HL-60 (cell line): ENCODE measurements around the gene PTPRN2.

Source experiments
- TF ChIP-seq, protein P1 (sequence below): IDR thresholded peaks from one replicate; pipeline ENCODE4 v1.5.1; 2011; ENCODE audit warnings: low read length, control low read depth, inconsistent platforms; ENCODE audit not compliant: insufficient read depth
- TF ChIP-seq, protein P2 (sequence below): IDR thresholded peaks from 2 replicates; pipeline ENCODE4 v1.6.1; 2012; ENCODE audit warnings: low read depth; ENCODE audit not compliant: insufficient replicate concordance

- TF ChIP-seq, protein P1, sequence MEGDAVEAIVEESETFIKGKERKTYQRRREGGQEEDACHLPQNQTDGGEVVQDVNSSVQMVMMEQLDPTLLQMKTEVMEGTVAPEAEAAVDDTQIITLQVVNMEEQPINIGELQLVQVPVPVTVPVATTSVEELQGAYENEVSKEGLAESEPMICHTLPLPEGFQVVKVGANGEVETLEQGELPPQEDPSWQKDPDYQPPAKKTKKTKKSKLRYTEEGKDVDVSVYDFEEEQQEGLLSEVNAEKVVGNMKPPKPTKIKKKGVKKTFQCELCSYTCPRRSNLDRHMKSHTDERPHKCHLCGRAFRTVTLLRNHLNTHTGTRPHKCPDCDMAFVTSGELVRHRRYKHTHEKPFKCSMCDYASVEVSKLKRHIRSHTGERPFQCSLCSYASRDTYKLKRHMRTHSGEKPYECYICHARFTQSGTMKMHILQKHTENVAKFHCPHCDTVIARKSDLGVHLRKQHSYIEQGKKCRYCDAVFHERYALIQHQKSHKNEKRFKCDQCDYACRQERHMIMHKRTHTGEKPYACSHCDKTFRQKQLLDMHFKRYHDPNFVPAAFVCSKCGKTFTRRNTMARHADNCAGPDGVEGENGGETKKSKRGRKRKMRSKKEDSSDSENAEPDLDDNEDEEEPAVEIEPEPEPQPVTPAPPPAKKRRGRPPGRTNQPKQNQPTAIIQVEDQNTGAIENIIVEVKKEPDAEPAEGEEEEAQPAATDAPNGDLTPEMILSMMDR: no peak
- TF ChIP-seq, protein P2, sequence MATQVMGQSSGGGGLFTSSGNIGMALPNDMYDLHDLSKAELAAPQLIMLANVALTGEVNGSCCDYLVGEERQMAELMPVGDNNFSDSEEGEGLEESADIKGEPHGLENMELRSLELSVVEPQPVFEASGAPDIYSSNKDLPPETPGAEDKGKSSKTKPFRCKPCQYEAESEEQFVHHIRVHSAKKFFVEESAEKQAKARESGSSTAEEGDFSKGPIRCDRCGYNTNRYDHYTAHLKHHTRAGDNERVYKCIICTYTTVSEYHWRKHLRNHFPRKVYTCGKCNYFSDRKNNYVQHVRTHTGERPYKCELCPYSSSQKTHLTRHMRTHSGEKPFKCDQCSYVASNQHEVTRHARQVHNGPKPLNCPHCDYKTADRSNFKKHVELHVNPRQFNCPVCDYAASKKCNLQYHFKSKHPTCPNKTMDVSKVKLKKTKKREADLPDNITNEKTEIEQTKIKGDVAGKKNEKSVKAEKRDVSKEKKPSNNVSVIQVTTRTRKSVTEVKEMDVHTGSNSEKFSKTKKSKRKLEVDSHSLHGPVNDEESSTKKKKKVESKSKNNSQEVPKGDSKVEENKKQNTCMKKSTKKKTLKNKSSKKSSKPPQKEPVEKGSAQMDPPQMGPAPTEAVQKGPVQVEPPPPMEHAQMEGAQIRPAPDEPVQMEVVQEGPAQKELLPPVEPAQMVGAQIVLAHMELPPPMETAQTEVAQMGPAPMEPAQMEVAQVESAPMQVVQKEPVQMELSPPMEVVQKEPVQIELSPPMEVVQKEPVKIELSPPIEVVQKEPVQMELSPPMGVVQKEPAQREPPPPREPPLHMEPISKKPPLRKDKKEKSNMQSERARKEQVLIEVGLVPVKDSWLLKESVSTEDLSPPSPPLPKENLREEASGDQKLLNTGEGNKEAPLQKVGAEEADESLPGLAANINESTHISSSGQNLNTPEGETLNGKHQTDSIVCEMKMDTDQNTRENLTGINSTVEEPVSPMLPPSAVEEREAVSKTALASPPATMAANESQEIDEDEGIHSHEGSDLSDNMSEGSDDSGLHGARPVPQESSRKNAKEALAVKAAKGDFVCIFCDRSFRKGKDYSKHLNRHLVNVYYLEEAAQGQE: no peak
Observed at GRCh38 chr7:158301207-158301606, 286.4 kb downstream of the PTPRN2 start.
